OCI-LY3 (cell line): Measurements from ENCODE around the gene EPHB2.

Experiments
- H2AFZ ChIP-seq: fragments of 200-600, 300-600 bp; shearing (Covaris generic); 2 replicates; pipeline ENCODE4 v1.6.0; 2014; ENCODE audit warnings: antibody characterized with exemption, low read depth, low read length
- H3K27ac ChIP-seq: fragments of 200-600, 300-600 bp; sonication (generic); 2 replicates; pipeline ENCODE4 v1.5.1; 2014; ENCODE audit warnings: mild to moderate bottlenecking, low read length, moderate library complexity, mixed read lengths
- H3K27me3 ChIP-seq: fragments of 200-600, 300-600 bp; sonication (generic); 2 replicates; pipeline ENCODE4 v1.6.1; 2014; ENCODE audit warnings: low read depth, low read length, mixed read lengths
- H3K36me3 ChIP-seq: fragments of 200-600, 300-600 bp; sonication (generic); replicated peaks from 2 replicates; pipeline ENCODE3; 2014; ENCODE audit warnings: low read depth, low read length, mixed read lengths
- H3K4me1 ChIP-seq: fragments of 300-600, 200-600 bp; sonication (generic); 2 replicates; pipeline ENCODE4 v1.6.1; 2014; ENCODE audit warnings: low read length, mixed read lengths
- H3K4me2 ChIP-seq: fragments of 200-600, 300-600 bp; sonication (generic); 2 replicates; pipeline ENCODE4 v1.6.1; 2014; ENCODE audit warnings: low read length, mixed read lengths
- H3K4me3 ChIP-seq: fragments of 300-600, 200-600 bp; sonication (generic); 2 replicates; pipeline ENCODE4 v1.5.1; 2014; ENCODE audit warnings: antibody characterized with exemption, mild to moderate bottlenecking, low read length, moderate library complexity
- H3K79me2 ChIP-seq: fragments of 300-600, 200-600 bp; shearing (Covaris generic); 2 replicates; pipeline ENCODE4 v1.6.1; 2014; ENCODE audit warnings: mild to moderate bottlenecking, low read length, mixed read lengths
- H3K9ac ChIP-seq: fragments of 300-600, 200-600 bp; shearing (Covaris generic); 2 replicates; pipeline ENCODE4 v1.6.0; 2014; ENCODE audit warnings: mild to moderate bottlenecking, low read length, moderate library complexity
- H3K9me3 ChIP-seq: fragments of 200-600, 300-600 bp; shearing (Covaris generic); 2 replicates; pipeline ENCODE4 v1.6.1; 2014; ENCODE audit warnings: low read length, mixed read lengths; ENCODE audit not compliant: insufficient read depth
- H4K20me1 ChIP-seq: fragments of 200-600, 300-600 bp; sonication (generic); 2 replicates; pipeline ENCODE4 v1.6.1; 2016; ENCODE audit warnings: low read length, mixed read lengths; ENCODE audit not compliant: insufficient read depth
- CTCF ChIP-seq: fragments of 200-600, 300-600 bp; sonication (generic); IDR thresholded peaks from 2 replicates; pipeline ENCODE4 v1.5.1; 2014; ENCODE audit warnings: antibody characterized with exemption, low read length, low read depth
- EZH2phosphoT487 ChIP-seq: fragments of 200-600 bp; shearing (Covaris generic); IDR thresholded peaks from 2 replicates; pipeline ENCODE4 v1.6.1; 2018; ENCODE audit warnings: antibody characterized with exemption, mixed run types, low read depth

Gene EPHB2

GRCh38 chr1:22852144-22852655 lies 141.6 kb downstream of the EPHB2 start:
- Histone ChIP-seq H3K27me3 (no peaks in the 10 kb centered on the region), H3K4me1 (peaks cover 5% of the 10 kb centered on the region; the same call in 1 of the 2 replicates), H3K4me2 (no peak overlapping the region)

GRCh38 chr1:22853651-22854185 lies 143.1 kb downstream of the EPHB2 start:
- Histone ChIP-seq H3K9me3 (no peaks in the 10 kb centered on the region), H3K27me3 (no peaks in the 10 kb centered on the region), H3K4me3 (no peak overlapping the region), H3K4me2 (no peak overlapping the region), H3K4me1 (peaks cover 5% of the 10 kb centered on the region; the same call in 1 of the 2 replicates), H4K20me1 (no peaks in the 10 kb centered on the region), H2AFZ (no peak overlapping the region), H3K36me3 (no peaks in the 10 kb centered on the region), H3K27ac (no peak overlapping the region), H3K79me2 (no peaks in the 10 kb centered on the region), H3K9ac (no peak overlapping the region)
- no peak for TF ChIP-seq CTCF
- TF ChIP-seq EZH2phosphoT487 = no peak

More at GRCh38 chr1:22852144-22852655, 141.6 kb downstream of the EPHB2 start:
- Histone ChIP-seq H3K4me3 (no peak overlapping the region), H4K20me1 (no peaks in the 10 kb centered on the region), H3K9ac (no peak overlapping the region), H3K9me3 (no peaks in the 10 kb centered on the region), H3K36me3 (no peaks in the 10 kb centered on the region), H3K27ac (no peak overlapping the region), H2AFZ (no peak overlapping the region), H3K79me2 (no peaks in the 10 kb centered on the region)
- no peak for TF ChIP-seq CTCF
- no peak for TF ChIP-seq EZH2phosphoT487

GRCh38 chr1:22854688-22855565 lies 144.3 kb downstream of the EPHB2 start:
- no peaks in the 10 kb centered on the region for H3K27me3 ChIP-seq
- no peak overlapping the region for H3K4me3 ChIP-seq
- H3K9ac ChIP-seq = no peak overlapping the region
- H2AFZ ChIP-seq = no peak overlapping the region
- no peaks in the 10 kb centered on the region for H3K36me3 ChIP-seq
- H3K79me2 ChIP-seq = no peaks in the 10 kb centered on the region
- TF ChIP-seq CTCF (no peak), EZH2phosphoT487 (no peak)
- H3K27ac ChIP-seq = no peak overlapping the region
- no peaks in the 10 kb centered on the region for H3K9me3 ChIP-seq
- H3K4me2 ChIP-seq = no peak overlapping the region
- peaks cover 5% of the 10 kb centered on the region; the same call in 1 of the 2 replicates for H3K4me1 ChIP-seq
- H4K20me1 ChIP-seq = no peaks in the 10 kb centered on the region
